Endothelial cell of umbilical vein (primary cell): ENCODE measurements around the gene BDKRB2. TPM values are rescaled to one million over a fixed set of nuclear protein-coding genes. Genes with fewer than 3 reads are reported as not detected.

Source experiments
- BruUV-seq: library from RNA; stranded (reverse); fragments of 400-500 nt; replicated peaks from 2 replicates; lab custom pipeline; 2021; lab: Mats Ljungman, UMichigan
- CTCF ChIA-PET: fragments of 300-600, 350-600 bp; sonication (Branson Sonifier 250); formaldehyde crosslinking; loops from one replicate; lab custom pipeline; 2021; ENCODE audit warnings: antibody characterized with exemption, inconsistent platforms; lab: Charles Lee
- POLR2A ChIA-PET: fragments of 300-600, 350-600 bp; sonication (Branson Sonifier 250); formaldehyde crosslinking; loops from one replicate; lab custom pipeline; 2021; ENCODE audit warnings: antibody characterized with exemption, inconsistent platforms; lab: Charles Lee
- DNase-seq: peaks from one replicate; pipeline ENCODE4 v3.0.0-alpha.2; 2011; ENCODE audit warnings: low read depth, low spot score
- FAIRE-seq: peaks from 2 replicates; lab custom pipeline; 2011; peaks lifted over from hg19 to GRCh38; lab: Jason Lieb, UNC
- H2AFZ ChIP-seq: 2 replicates; pipeline ENCODE4 v1.6.0; 2012; ENCODE audit warnings: low read depth, low read length, control low read depth, inconsistent platforms
- H3K27ac ChIP-seq: 2 replicates; pipeline ENCODE4 v1.5.1; 2011; ENCODE audit warnings: low read depth, mild to moderate bottlenecking, control low read depth, low read length, moderate library complexity; ENCODE audit not compliant: insufficient read depth
- H3K27me3 ChIP-seq, 2 experiments: 2 replicates each; pipeline versions ENCODE4 v1.6.0 to v1.6.1; 2011; ENCODE audit warnings: low read length in 2 of 2, mixed read lengths in 1 of 2; ENCODE audit not compliant: control insufficient read depth in 2 of 2, insufficient read depth in 2 of 2
- H3K36me3 ChIP-seq, 2 experiments: 2 replicates in 1 of 2; 3 replicates in 1 of 2; pipeline ENCODE4 v1.5.1; 2011; ENCODE audit warnings: low read length in 2 of 2, mild to moderate bottlenecking in 1 of 2, moderate library complexity in 1 of 2; ENCODE audit not compliant: control insufficient read depth in 2 of 2, insufficient read depth in 2 of 2; ENCODE audit errors: extremely low read depth in 1 of 2
- H3K4me1 ChIP-seq: 3 replicates; pipeline ENCODE4 v1.5.1; 2011; ENCODE audit warnings: mild to moderate bottlenecking, low read length; ENCODE audit not compliant: control insufficient read depth, insufficient read depth; ENCODE audit errors: extremely low read depth
- H3K4me2 ChIP-seq: 2 replicates; pipeline ENCODE4 v1.6.1; 2011; ENCODE audit warnings: low read length, control low read depth, mixed read lengths; ENCODE audit not compliant: insufficient read depth
- H3K4me3 ChIP-seq, 3 experiments: fragments of 200-600 bp in 1 of 3; sonication (generic), shearing (Covaris generic) in 1 of 3; replicated peaks in 1 of 3; 2 replicates each; pipeline ENCODE4 v1.5.1; 2011 to 2016; ENCODE audit warnings: control low read depth in 3 of 3, low read length in 3 of 3, mild to moderate bottlenecking in 2 of 3, inconsistent platforms in 1 of 3, low read depth in 1 of 3, moderate library complexity in 1 of 3; ENCODE audit not compliant: insufficient read depth in 1 of 3
- H3K79me2 ChIP-seq: 2 replicates; pipeline ENCODE4 v1.6.0; 2012; ENCODE audit warnings: low read length, inconsistent platforms; ENCODE audit not compliant: control insufficient read depth, insufficient read depth
- H3K9ac ChIP-seq: replicated peaks from 2 replicates; pipeline ENCODE3; 2011; ENCODE audit warnings: low read length, control low read depth; ENCODE audit not compliant: insufficient read depth; ENCODE audit errors: extremely low read depth
- H3K9me1 ChIP-seq: replicated peaks from 3 replicates; pipeline ENCODE4 v1.6.0; 2011; ENCODE audit warnings: mild to moderate bottlenecking, low read length; ENCODE audit not compliant: control insufficient read depth, insufficient read depth; ENCODE audit errors: extremely low read depth
- H3K9me3 ChIP-seq: replicated peaks from 2 replicates; pipeline ENCODE4 v1.5.1; 2012; ENCODE audit warnings: low read length, inconsistent platforms; ENCODE audit not compliant: control insufficient read depth, insufficient read depth
- H4K20me1 ChIP-seq: replicated peaks from 2 replicates; pipeline ENCODE3; 2011; ENCODE audit warnings: mild to moderate bottlenecking, low read length; ENCODE audit not compliant: control insufficient read depth, insufficient read depth; ENCODE audit errors: extremely low read depth
- EZH2 ChIP-seq: IDR thresholded peaks from 2 replicates; pipeline ENCODE4 v1.6.1; 2012; ENCODE audit warnings: borderline replicate concordance, low read depth, mild to moderate bottlenecking, moderate library complexity, low read length, inconsistent platforms; ENCODE audit not compliant: severe bottlenecking
- FOS ChIP-seq: IDR thresholded peaks from 2 replicates; pipeline ENCODE4 v1.6.1; 2011; ENCODE audit warnings: mild to moderate bottlenecking, low read length, moderate library complexity, borderline replicate concordance; ENCODE audit not compliant: insufficient read depth
- GATA2 ChIP-seq: IDR thresholded peaks from 2 replicates; pipeline ENCODE4 v1.7.0; 2011; ENCODE audit warnings: low read depth, mild to moderate bottlenecking, moderate library complexity, mixed read lengths, low read length; ENCODE audit not compliant: insufficient read length, insufficient read depth
- JUN ChIP-seq: IDR thresholded peaks from 2 replicates; pipeline ENCODE4 v1.6.1; 2011; ENCODE audit warnings: borderline replicate concordance, low read depth; ENCODE audit not compliant: insufficient read length, insufficient read depth
- MYC ChIP-seq: IDR thresholded peaks from one replicate; pipeline ENCODE4 v1.6.1; 2011; ENCODE audit warnings: mild to moderate bottlenecking, low read depth, low read length
- POLR2A ChIP-seq: IDR thresholded peaks from 2 replicates; pipeline ENCODE4 v1.6.1; 2012; ENCODE audit warnings: low read depth, mild to moderate bottlenecking, control low read depth, low read length
- POLR2AphosphoS5 ChIP-seq: IDR thresholded peaks from 2 replicates; pipeline ENCODE4 v1.6.1; 2012; ENCODE audit warnings: low read depth, mild to moderate bottlenecking, control low read depth, low read length, moderate library complexity; ENCODE audit not compliant: insufficient read depth
- dilution Hi-C: fragments of 300-500 bp; cut with MboI; formaldehyde crosslinking; loops from one replicate; pipeline ENCODE4 v1.15.0; 2019; ENCODE audit warnings: low sequenced_read_pairs; ENCODE audit not compliant: extremely low pct_ligation_motif_present
- intact Hi-C: fragments of 100-400 bp; cut with micrococcal nuclease; formaldehyde crosslinking; loops from one replicate; pipeline ENCODE4 v1.10.0; 2022
- polyA plus RNA-seq, 4 experiments: library from polyadenylated mRNA; depleted of rRNA in 3 of 4; stranded (reverse) in 3 of 4; unstranded in 1 of 4; fragments of >200 nt; gene quantifications; 2 replicates each; pipeline versions ENCODE4 v1.2.1 to v1.2.3, GENCODE V29; 2011 to 2012; ENCODE audit warnings: missing spikeins in 1 of 4
- total RNA-seq: library from RNA; stranded (reverse); gene quantifications from 2 replicates; pipeline ENCODE4 v1.2.3, GENCODE V29; 2021
- TF ChIP-seq, protein P1 (sequence below): IDR thresholded peaks from 2 replicates; pipeline ENCODE4 v1.6.1; 2011; ENCODE audit not compliant: insufficient read depth, insufficient read length
- TF ChIP-seq, protein P2 (sequence below), 2 donors: IDR thresholded peaks; 1 replicate in 1 of 2; 2 replicates in 1 of 2; pipeline ENCODE4 v1.5.1; 2011; ENCODE audit warnings: low read length in 2 of 2, mild to moderate bottlenecking in 2 of 2, moderate library complexity in 2 of 2, control low read depth in 1 of 2, inconsistent platforms in 1 of 2, low read depth in 1 of 2; ENCODE audit not compliant: insufficient read depth in 1 of 2; ENCODE audit errors: extremely low read depth in 1 of 2

Gene BDKRB2
- total and polyA plus RNA-seq, 2 donors (not counting 3 experiments of a cell fraction or from before 2014, with no cell fraction given), result 0.22 to 0.77 TPM

DNA sequence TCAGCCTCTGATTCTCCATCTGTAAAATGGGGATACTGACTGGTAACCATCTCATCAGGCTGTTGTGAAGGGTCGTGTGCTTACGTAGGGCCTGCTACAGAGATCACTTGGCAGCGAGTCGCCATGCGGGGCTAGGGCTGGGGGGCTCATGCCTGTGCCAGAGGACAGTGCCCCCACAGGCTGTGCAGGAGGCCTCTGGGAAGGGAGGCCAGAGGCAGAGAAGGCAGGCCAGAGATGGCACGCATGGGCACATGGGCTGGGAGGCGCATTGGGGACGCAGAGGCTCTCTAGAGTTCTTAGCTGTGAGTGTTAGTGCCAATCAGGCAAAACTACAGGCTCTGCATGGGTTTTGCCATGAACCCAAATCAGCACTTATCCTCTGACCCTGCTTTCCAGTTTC is 3.5 kb upstream of the BDKRB2 start:
- Histone ChIP-seq H2AFZ (no peak overlapping the region), H3K27ac (no peak overlapping the region), H3K79me2 (no peaks in the 10 kb centered on the region), H3K9me3 (no peaks in the 10 kb centered on the region), H3K4me2 (no peak overlapping the region), H3K9ac (no peak overlapping the region), H3K4me3 (no peak overlapping the region), H3K4me1 (peaks cover 4% of the 10 kb centered on the region), H3K9me1 (no peaks in the 10 kb centered on the region), H4K20me1 (no peaks in the 10 kb centered on the region), H3K27me3 (no peaks in the 10 kb centered on the region), H3K36me3 (no peaks in the 10 kb centered on the region)
- TF ChIP-seq GATA2 (no peak), POLR2AphosphoS5 (no peak)
- POLR2A ChIA-PET, result no interaction called here
- BruUV-seq, result no TSS peak
- CTCF ChIA-PET, result no interaction called here
- no peak for FAIRE-seq
- DNase-seq, result no peak
- dilution Hi-C loops (no loop called here), intact Hi-C loops (no loop called here)

DNA sequence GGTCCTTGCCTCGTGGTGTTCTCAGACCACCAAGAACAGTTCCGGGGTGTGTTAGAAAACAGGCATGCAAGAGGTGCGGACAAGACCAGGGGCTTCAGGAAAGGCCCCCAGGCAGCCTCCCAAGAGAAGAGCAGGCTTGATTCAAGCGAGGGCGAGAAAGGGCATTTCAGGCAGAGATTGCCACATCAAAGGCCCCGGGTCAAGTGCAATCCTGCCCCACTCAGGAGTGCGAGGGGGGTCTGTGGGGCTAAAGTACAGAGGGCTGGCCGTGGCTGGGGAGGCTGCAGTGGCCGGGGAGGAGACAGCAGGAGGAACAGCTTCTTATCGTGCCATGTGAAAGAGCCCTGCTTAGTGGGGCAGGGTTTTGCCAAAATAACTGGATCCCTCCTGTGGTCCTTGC is 2.7 kb upstream of the BDKRB2 start:
- no peak for TF ChIP-seq FOS
- TF ChIP-seq, protein P1, sequence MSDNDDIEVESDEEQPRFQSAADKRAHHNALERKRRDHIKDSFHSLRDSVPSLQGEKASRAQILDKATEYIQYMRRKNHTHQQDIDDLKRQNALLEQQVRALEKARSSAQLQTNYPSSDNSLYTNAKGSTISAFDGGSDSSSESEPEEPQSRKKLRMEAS, result no peak
- no peak for TF ChIP-seq POLR2AphosphoS5
- no peak for TF ChIP-seq GATA2
- TF ChIP-seq, protein P2, sequence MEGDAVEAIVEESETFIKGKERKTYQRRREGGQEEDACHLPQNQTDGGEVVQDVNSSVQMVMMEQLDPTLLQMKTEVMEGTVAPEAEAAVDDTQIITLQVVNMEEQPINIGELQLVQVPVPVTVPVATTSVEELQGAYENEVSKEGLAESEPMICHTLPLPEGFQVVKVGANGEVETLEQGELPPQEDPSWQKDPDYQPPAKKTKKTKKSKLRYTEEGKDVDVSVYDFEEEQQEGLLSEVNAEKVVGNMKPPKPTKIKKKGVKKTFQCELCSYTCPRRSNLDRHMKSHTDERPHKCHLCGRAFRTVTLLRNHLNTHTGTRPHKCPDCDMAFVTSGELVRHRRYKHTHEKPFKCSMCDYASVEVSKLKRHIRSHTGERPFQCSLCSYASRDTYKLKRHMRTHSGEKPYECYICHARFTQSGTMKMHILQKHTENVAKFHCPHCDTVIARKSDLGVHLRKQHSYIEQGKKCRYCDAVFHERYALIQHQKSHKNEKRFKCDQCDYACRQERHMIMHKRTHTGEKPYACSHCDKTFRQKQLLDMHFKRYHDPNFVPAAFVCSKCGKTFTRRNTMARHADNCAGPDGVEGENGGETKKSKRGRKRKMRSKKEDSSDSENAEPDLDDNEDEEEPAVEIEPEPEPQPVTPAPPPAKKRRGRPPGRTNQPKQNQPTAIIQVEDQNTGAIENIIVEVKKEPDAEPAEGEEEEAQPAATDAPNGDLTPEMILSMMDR (IDR thresholded peaks at IDR 0.05; ENCODE audit: extremely low read depth in 1 of 2, insufficient read depth in 1 of 2, low read depth in 1 of 2, low read length in 2 of 2), result no peak
- no peak for TF ChIP-seq JUN
- TF ChIP-seq POLR2A, result no peak
- TF ChIP-seq EZH2, result no peak
- TF ChIP-seq MYC, result no peak
- Histone ChIP-seq H3K36me3 (no peaks in the 10 kb centered on the region), H2AFZ (no peak overlapping the region), H3K9me3 (no peaks in the 10 kb centered on the region), H3K27ac (no peak overlapping the region), H3K9ac (no peak overlapping the region), H3K27me3 (no peaks in the 10 kb centered on the region), H4K20me1 (no peaks in the 10 kb centered on the region), H3K9me1 (no peaks in the 10 kb centered on the region), H3K4me1 (peaks cover 4% of the 10 kb centered on the region), H3K4me3 (no peak overlapping the region), H3K79me2 (no peaks in the 10 kb centered on the region), H3K4me2 (no peak overlapping the region)
- no TSS peak for BruUV-seq
- dilution Hi-C loops (no loop called here), intact Hi-C loops (no loop called here)
- ChIA-PET CTCF (no interaction called here), POLR2A (no interaction called here)
- DNase-seq (no peak), FAIRE-seq (no peak)
